ENCODE data around the gene CAPN8.

CAPN8 gene

GRCh38 chr1:223508796-223509195 is 156.7 kb downstream of the CAPN8 start:
- in situ Hi-C loops (cut with MboI; ENCODE audit: low pct_unique_long_range_greater_than_20kb, low sequenced_read_pairs): no loop called here
- DNase-seq: no peak

GRCh38 chr1:223504741-223505140 is 160.8 kb downstream of the CAPN8 start:
- in situ Hi-C loops (cut with MboI; ENCODE audit: low pct_unique_long_range_greater_than_20kb, low sequenced_read_pairs): no loop called here
- no peak for DNase-seq

GRCh38 chr1:223503348-223503747 is 162.2 kb downstream of the CAPN8 start:
- in situ Hi-C loops (cut with MboI; ENCODE audit: low pct_unique_long_range_greater_than_20kb, low sequenced_read_pairs): no loop called here

GRCh38 chr1:223500560-223501425 is 164.7 kb downstream of the CAPN8 start:
- in situ Hi-C loops (cut with MboI; ENCODE audit: low pct_unique_long_range_greater_than_20kb, low sequenced_read_pairs): no loop called here
- DNase-seq: no peak

More at GRCh38 chr1:223503348-223503747, 162.2 kb downstream of the CAPN8 start:
- no peak for DNase-seq

- DNase-seq: no peak
- in situ Hi-C loops (cut with MboI; ENCODE audit: low pct_unique_long_range_greater_than_20kb, low sequenced_read_pairs): no loop called here
Observed at GRCh38 chr1:223496883-223497282, 168.6 kb downstream of the CAPN8 start.

- DNase-seq: no peak
- in situ Hi-C loops (cut with MboI; ENCODE audit: low pct_unique_long_range_greater_than_20kb, low sequenced_read_pairs): no loop called here
Observed at GRCh38 chr1:223494926-223495645, 170.4 kb downstream of the CAPN8 start.

- no peak for DNase-seq
- in situ Hi-C loops (cut with MboI; ENCODE audit: low pct_unique_long_range_greater_than_20kb, low sequenced_read_pairs): no loop called here
Observed at GRCh38 chr1:223492044-223492443, 173.5 kb downstream of the CAPN8 start.

All from KBM-7 (cell line).